ENCODE data around the gene TMEM144.
A peak's percentile ranks its signal among the peaks of the same experiment; 100 is the strongest.

Gene TMEM144

GRCh38 chr4:158209825-158210807 is at the start of gene TMEM144:
TSS of gene TMEM144 (plus strand) at chr4:158210486. CDS start at chr4:158212668, 2,182 bp downstream.
- peak; percentile 17 for DNase-seq

GRCh38 chr4:158161551-158162354 is 48.5 kb upstream of the TMEM144 start:
- no peak for DNase-seq

- no peak for DNase-seq
Observed at GRCh38 chr4:158162631-158163030, 47.7 kb upstream of the TMEM144 start.

GRCh38 chr4:158163941-158164767 is 46.1 kb upstream of the TMEM144 start:
- DNase-seq = no peak

- DNase-seq = no peak
Observed at GRCh38 chr4:158164768-158165213, 45.5 kb upstream of the TMEM144 start.

GRCh38 chr4:158166701-158167100 is 43.6 kb upstream of the TMEM144 start:
- no peak for DNase-seq

GRCh38 chr4:158168606-158169005 is 41.7 kb upstream of the TMEM144 start:
- no peak for DNase-seq

- no peak for DNase-seq
Observed at GRCh38 chr4:158169506-158169905, 40.8 kb upstream of the TMEM144 start.

- DNase-seq = no peak
Observed at GRCh38 chr4:158169931-158170690, 40.2 kb upstream of the TMEM144 start.

- DNase-seq = no peak
Observed at GRCh38 chr4:158170691-158171561, 39.4 kb upstream of the TMEM144 start.

- DNase-seq = no peak
Observed at GRCh38 chr4:158172261-158173258, 37.7 kb upstream of the TMEM144 start, which contains the start of gene GASK1B. TSS of gene GASK1B (minus strand) at chr4:158173025. CDS start at chr4:158171375, 1,650 bp downstream.

GRCh38 chr4:158176108-158176507 is 34.2 kb upstream of the TMEM144 start:
- DNase-seq = no peak

GRCh38 chr4:158176776-158177175 is 33.5 kb upstream of the TMEM144 start:
- no peak for DNase-seq

GRCh38 chr4:158179465-158179864 is 30.8 kb upstream of the TMEM144 start:
- no peak for DNase-seq

GRCh38 chr4:158181906-158182305 is 28.4 kb upstream of the TMEM144 start:
- DNase-seq = no peak

- no peak for DNase-seq
Observed at GRCh38 chr4:158182736-158183135, 27.6 kb upstream of the TMEM144 start.

GRCh38 chr4:158186815-158187214 is 23.5 kb upstream of the TMEM144 start:
- DNase-seq = no peak

- no peak for DNase-seq
Observed at GRCh38 chr4:158189422-158189821, 20.9 kb upstream of the TMEM144 start.

- no peak for DNase-seq
Observed at GRCh38 chr4:158190718-158191117, 19.6 kb upstream of the TMEM144 start.

Data from CD4-positive, alpha-beta T cell treated with Interleukin-4 for 4 hours (primary cell).